Neural cell (in vitro differentiated cells): ENCODE measurements around the gene LRGUK. TPM values are rescaled to one million over a fixed set of nuclear protein-coding genes. Genes with fewer than 3 reads are reported as not detected.

Experiments used
- H2AFZ ChIP-seq: fragments of 200-600, 300-800 bp; sonication (generic), shearing (Covaris generic); 2 replicates; pipeline ENCODE4 v1.6.0; 2014; ENCODE audit warnings: low read depth, mild to moderate bottlenecking, antibody characterized with exemption, low read length, moderate library complexity
- H3F3A ChIP-seq: fragments of 200-600 bp; shearing (Covaris generic); 2 replicates; pipeline ENCODE4 v1.6.1; 2016; ENCODE audit warnings: mild to moderate bottlenecking, moderate library complexity, mixed read lengths, antibody characterized with exemption, low read length; ENCODE audit not compliant: insufficient read depth, poor library complexity, severe bottlenecking
- H3K27ac ChIP-seq: fragments of 200-600, 300-800 bp; sonication (generic), shearing (Covaris generic); 2 replicates; pipeline ENCODE4 v1.5.1; 2014; ENCODE audit warnings: mild to moderate bottlenecking, low read length, moderate library complexity
- H3K27me3 ChIP-seq: fragments of 300-800, 200-600 bp; sonication (generic), shearing (Covaris generic); 2 replicates; pipeline ENCODE4 v1.6.0; 2014; ENCODE audit warnings: mild to moderate bottlenecking, low read depth, low read length, moderate library complexity; ENCODE audit not compliant: insufficient read depth
- H3K36me3 ChIP-seq: fragments of 300-800, 200-600 bp; sonication (generic), shearing (Covaris generic); 2 replicates; pipeline ENCODE4 v1.5.1; 2014; ENCODE audit warnings: mild to moderate bottlenecking, antibody characterized with exemption, low read length, moderate library complexity; ENCODE audit not compliant: insufficient read depth
- H3K4me2 ChIP-seq: fragments of 300-800, 200-600 bp; sonication (generic), shearing (Covaris generic); 2 replicates; pipeline ENCODE4 v1.6.0; 2014; ENCODE audit warnings: mild to moderate bottlenecking, low read length
- H3K4me3 ChIP-seq: fragments of 300-800, 200-600 bp; sonication (generic), shearing (Covaris generic); 2 replicates; pipeline ENCODE4 v1.5.1; 2014; ENCODE audit warnings: mild to moderate bottlenecking, low read length, moderate library complexity
- H3K79me2 ChIP-seq: fragments of 200-600 bp; shearing (Covaris generic); replicated peaks from 2 replicates; pipeline ENCODE4 v1.6.0; 2014; ENCODE audit warnings: mild to moderate bottlenecking, low read length, moderate library complexity; ENCODE audit not compliant: insufficient read depth
- H3K9ac ChIP-seq: fragments of 300-800, 200-600 bp; sonication (generic), shearing (Covaris generic); 2 replicates; pipeline ENCODE4 v1.6.1; 2016; ENCODE audit warnings: mild to moderate bottlenecking, low read length, mixed read lengths
- H3K9me2 ChIP-seq: fragments of 200-600 bp; shearing (Covaris generic); 2 replicates; pipeline ENCODE4 v1.6.1; 2016; ENCODE audit warnings: mild to moderate bottlenecking, low read length, mixed read lengths; ENCODE audit not compliant: insufficient read depth
- H3K9me3 ChIP-seq: fragments of 200-600, 300-800 bp; sonication (generic), shearing (Covaris generic); 2 replicates; pipeline ENCODE4 v1.6.1; 2016; ENCODE audit warnings: mild to moderate bottlenecking, mixed run types, low read length, moderate library complexity, mixed read lengths
- H4K20me1 ChIP-seq: fragments of 200-600 bp; shearing (Covaris generic); 2 replicates; pipeline ENCODE4 v1.6.1; 2016; ENCODE audit warnings: mild to moderate bottlenecking, mixed run types; ENCODE audit not compliant: insufficient read depth
- CTCF ChIP-seq: fragments of 450-650 bp; IDR thresholded peaks from 2 replicates; pipeline ENCODE4 v1.5.1; 2014; ENCODE audit warnings: antibody characterized with exemption, mild to moderate bottlenecking, moderate library complexity; ENCODE audit not compliant: poor library complexity, severe bottlenecking
- EP300 ChIP-seq: fragments of 450-650 bp; conservative IDR thresholded peaks from 2 replicates; pipeline ENCODE4 v1.6.1; 2014; ENCODE audit warnings: antibody characterized with exemption, mild to moderate bottlenecking, moderate library complexity; ENCODE audit not compliant: poor library complexity, severe bottlenecking
- EZH2 ChIP-seq: fragments of 200-600, 300-800 bp; shearing (Covaris generic), sonication (generic); IDR thresholded peaks from 2 replicates; pipeline ENCODE4 v1.6.1; 2014; ENCODE audit warnings: antibody characterized with exemption, low read length, borderline replicate concordance, mild to moderate bottlenecking; ENCODE audit not compliant: insufficient read depth, poor library complexity, severe bottlenecking
- MXI1 ChIP-seq: fragments of 450-650 bp; conservative IDR thresholded peaks from 2 replicates; pipeline ENCODE4 v1.6.1; 2014; ENCODE audit warnings: antibody characterized with exemption, mild to moderate bottlenecking; ENCODE audit not compliant: poor library complexity, severe bottlenecking
- POLR2AphosphoS5 ChIP-seq: IDR thresholded peaks from 2 replicates; pipeline ENCODE4 v1.6.1; 2012
- RAD21 ChIP-seq: fragments of 450-650 bp; conservative IDR thresholded peaks from 2 replicates; pipeline ENCODE4 v1.6.1; 2014; ENCODE audit warnings: antibody characterized with exemption, mild to moderate bottlenecking, moderate library complexity
- REST ChIP-seq: IDR thresholded peaks from 2 replicates; pipeline ENCODE4 v1.6.1; 2012; ENCODE audit warnings: borderline replicate concordance
- SMC3 ChIP-seq: fragments of 450-650 bp; conservative IDR thresholded peaks from 2 replicates; pipeline ENCODE4 v1.6.1; 2014; ENCODE audit warnings: antibody characterized with exemption, mild to moderate bottlenecking, moderate library complexity; ENCODE audit not compliant: poor library complexity
- TAF1 ChIP-seq: IDR thresholded peaks from 2 replicates; pipeline ENCODE4 v1.6.1; 2012; ENCODE audit warnings: low read depth
- polyA plus RNA-seq: library from polyadenylated mRNA; depleted of rRNA; stranded (reverse); fragments of >200 nt; gene quantifications from 2 replicates; pipeline ENCODE4 v1.2.3, GENCODE V29; 2014

The LRGUK gene
- polyA plus RNA-seq, 1 donor from 2014 or later = 4.9 TPM

- TF ChIP-seq REST = no peak
- TF ChIP-seq SMC3 = no peak
- TF ChIP-seq MXI1 = no peak
- no peak for TF ChIP-seq CTCF
- no peak for TF ChIP-seq EZH2
- TF ChIP-seq RAD21 = no peak
- TF ChIP-seq EP300 = no peak
- no peak overlapping the region for H2AFZ ChIP-seq
- H3K9me3 ChIP-seq = no peaks in the 10 kb centered on the region
- no peaks in the 10 kb centered on the region for H3F3A ChIP-seq
- H3K27ac ChIP-seq = no peak overlapping the region
- H3K4me3 ChIP-seq = no peak overlapping the region
- no peaks in the 10 kb centered on the region for H3K27me3 ChIP-seq
- H3K4me2 ChIP-seq = no peak overlapping the region
- no peaks in the 10 kb centered on the region for H3K36me3 ChIP-seq
- H3K79me2 ChIP-seq = no peaks in the 10 kb centered on the region
- no peaks in the 10 kb centered on the region for H4K20me1 ChIP-seq
- H3K9ac ChIP-seq = no peak overlapping the region
- no peaks in the 10 kb centered on the region for H3K9me2 ChIP-seq
Observed at GRCh38 chr7:134179036-134180011, 52.2 kb downstream of the LRGUK start.

- Histone ChIP-seq H3K4me2 (no peak overlapping the region), H2AFZ (no peak overlapping the region), H3K9ac (no peak overlapping the region), H4K20me1 (no peaks in the 10 kb centered on the region), H3K9me2 (no peaks in the 10 kb centered on the region), H3K9me3 (no peaks in the 10 kb centered on the region), H3F3A (no peaks in the 10 kb centered on the region), H3K27me3 (no peaks in the 10 kb centered on the region), H3K36me3 (no peaks in the 10 kb centered on the region), H3K79me2 (no peaks in the 10 kb centered on the region), H3K27ac (no peak overlapping the region), H3K4me3 (no peak overlapping the region)
- TF ChIP-seq POLR2AphosphoS5 = no peak
- TF ChIP-seq MXI1 = no peak
- no peak for TF ChIP-seq EZH2
- no peak for TF ChIP-seq EP300
- no peak for TF ChIP-seq REST
- TF ChIP-seq SMC3 = no peak
- no peak for TF ChIP-seq TAF1
- no peak for TF ChIP-seq CTCF
- TF ChIP-seq RAD21 = no peak
Observed at GRCh38 chr7:134180376-134180775, 53.2 kb downstream of the LRGUK start.
